AG04450 (cell line): ENCODE data around the gene NTNG2. TPM values are rescaled to one million over a fixed set of nuclear protein-coding genes. Genes with fewer than 3 reads are reported as not detected.

Source experiments
- CTCF ChIA-PET: fragments of 300-600, 350-600 bp; formaldehyde crosslinking; extraction: SDS; loops from one replicate; lab custom pipeline; 2022; ENCODE audit warnings: antibody characterized with exemption, inconsistent platforms; lab: Charles Lee
- POLR2A ChIA-PET: fragments of 350-600 bp; formaldehyde crosslinking; extraction: SDS; loops from one replicate; lab custom pipeline; 2021; ENCODE audit warnings: antibody characterized with exemption, inconsistent platforms; lab: Yijun Ruan, JAX
- DNase-seq: peaks from one replicate; pipeline ENCODE4 v3.0.0-alpha.2; 2011; ENCODE audit warnings: low read depth, low spot score
- H3K27ac ChIP-seq: one replicate; pipeline ENCODE4 v1.5.1; 2012; ENCODE audit warnings: low read depth, low read length, control low read depth
- H3K27me3 ChIP-seq: one replicate; pipeline ENCODE4 v1.6.0; 2012; ENCODE audit warnings: low read length; ENCODE audit not compliant: control insufficient read depth, insufficient read depth
- H3K4me3 ChIP-seq: 2 replicates; pipeline ENCODE4 v1.5.1; 2011; ENCODE audit warnings: mild to moderate bottlenecking, low read depth, low read length, control low read depth
- H3K9me3 ChIP-seq: 2 replicates; pipeline ENCODE4 v1.5.1; 2012; ENCODE audit warnings: low read length; ENCODE audit not compliant: control insufficient read depth, insufficient read depth
- polyA plus RNA-seq: library from polyadenylated mRNA; depleted of rRNA; stranded (reverse); fragments of >200 nt; gene quantifications from 2 replicates; pipeline ENCODE4 v1.2.3, GENCODE V29; 2011
- TF ChIP-seq, protein P1 (sequence below): IDR thresholded peaks from 2 replicates; pipeline ENCODE4 v1.5.1; 2011; ENCODE audit warnings: low read depth, low read length, control low read depth, inconsistent platforms

NTNG2 gene
- polyA plus RNA-seq, 1 experiment, result 0.93 TPM

DNA sequence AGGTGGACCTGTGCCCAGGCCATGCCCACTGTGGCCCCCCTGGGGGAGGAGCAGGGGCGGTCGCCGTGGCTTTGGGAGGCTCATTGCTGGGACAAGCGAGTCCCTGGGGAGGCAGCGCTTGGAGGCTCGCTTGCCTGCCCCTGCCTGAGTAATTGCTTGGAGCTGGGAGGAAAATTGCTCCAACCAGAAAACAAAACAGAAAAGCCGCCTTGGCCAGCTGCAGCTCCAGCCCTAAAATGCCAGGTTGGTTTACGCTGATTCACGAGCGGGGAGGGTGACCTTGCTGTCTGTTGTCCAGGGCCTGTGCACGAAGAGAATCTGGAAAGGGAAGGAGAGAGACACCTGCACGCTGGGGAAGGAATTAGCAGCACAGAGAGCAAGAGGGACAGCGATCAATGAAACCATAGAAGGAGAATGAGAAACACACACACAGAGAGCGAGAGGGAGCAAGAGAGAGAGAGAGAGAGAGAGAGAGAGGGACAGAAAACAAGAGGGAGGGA is 25.3 kb downstream of the NTNG2 start:
- CTCF ChIA-PET, result interaction anchor here (1.1 kb wide), 1 partner anchor 17 kb away, joined by 4 read pairs; no protein-coding TSS in a partner anchor
- DNase-seq, result no peak
- peaks cover 70% of the 10 kb centered on the region for H3K27me3 ChIP-seq

DNA sequence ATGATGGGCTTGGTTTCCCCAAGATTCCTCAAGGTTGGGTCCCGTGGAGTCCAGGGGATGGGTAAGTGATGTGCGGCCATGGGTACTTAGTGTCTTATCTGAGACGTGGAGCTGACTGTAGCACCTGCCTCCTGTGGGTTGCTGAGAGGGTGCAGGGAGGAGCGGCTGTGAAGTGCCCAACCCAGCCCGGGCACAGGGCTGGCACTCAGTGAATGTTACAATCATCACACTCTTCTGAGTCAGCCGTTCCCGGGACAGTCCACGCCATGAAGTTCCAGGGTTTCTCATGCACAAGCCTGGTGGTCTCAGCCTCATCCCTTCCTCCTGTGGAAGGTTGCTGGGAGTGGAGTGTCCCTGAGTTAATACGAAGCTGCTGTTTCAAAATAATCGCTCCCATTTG is 29.1 kb downstream of the NTNG2 start:
- no peak overlapping the region for H3K4me3 ChIP-seq
- H3K27ac ChIP-seq, result no peak overlapping the region
- no peaks in the 10 kb centered on the region for H3K9me3 ChIP-seq
- peaks cover 36% of the 10 kb centered on the region for H3K27me3 ChIP-seq
- DNase-seq, result no peak
- CTCF ChIA-PET, result no interaction called here
- POLR2A ChIA-PET, result no interaction called here
- TF ChIP-seq, protein P1, sequence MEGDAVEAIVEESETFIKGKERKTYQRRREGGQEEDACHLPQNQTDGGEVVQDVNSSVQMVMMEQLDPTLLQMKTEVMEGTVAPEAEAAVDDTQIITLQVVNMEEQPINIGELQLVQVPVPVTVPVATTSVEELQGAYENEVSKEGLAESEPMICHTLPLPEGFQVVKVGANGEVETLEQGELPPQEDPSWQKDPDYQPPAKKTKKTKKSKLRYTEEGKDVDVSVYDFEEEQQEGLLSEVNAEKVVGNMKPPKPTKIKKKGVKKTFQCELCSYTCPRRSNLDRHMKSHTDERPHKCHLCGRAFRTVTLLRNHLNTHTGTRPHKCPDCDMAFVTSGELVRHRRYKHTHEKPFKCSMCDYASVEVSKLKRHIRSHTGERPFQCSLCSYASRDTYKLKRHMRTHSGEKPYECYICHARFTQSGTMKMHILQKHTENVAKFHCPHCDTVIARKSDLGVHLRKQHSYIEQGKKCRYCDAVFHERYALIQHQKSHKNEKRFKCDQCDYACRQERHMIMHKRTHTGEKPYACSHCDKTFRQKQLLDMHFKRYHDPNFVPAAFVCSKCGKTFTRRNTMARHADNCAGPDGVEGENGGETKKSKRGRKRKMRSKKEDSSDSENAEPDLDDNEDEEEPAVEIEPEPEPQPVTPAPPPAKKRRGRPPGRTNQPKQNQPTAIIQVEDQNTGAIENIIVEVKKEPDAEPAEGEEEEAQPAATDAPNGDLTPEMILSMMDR, result no peak

More for the DNA sequence above, 25.3 kb downstream of the NTNG2 start:
- Histone ChIP-seq H3K27ac (no peak overlapping the region), H3K9me3 (no peaks in the 10 kb centered on the region), H3K4me3 (no peak overlapping the region)
- POLR2A ChIA-PET, result no interaction called here
- TF ChIP-seq, protein P1, result no peak

DNA sequence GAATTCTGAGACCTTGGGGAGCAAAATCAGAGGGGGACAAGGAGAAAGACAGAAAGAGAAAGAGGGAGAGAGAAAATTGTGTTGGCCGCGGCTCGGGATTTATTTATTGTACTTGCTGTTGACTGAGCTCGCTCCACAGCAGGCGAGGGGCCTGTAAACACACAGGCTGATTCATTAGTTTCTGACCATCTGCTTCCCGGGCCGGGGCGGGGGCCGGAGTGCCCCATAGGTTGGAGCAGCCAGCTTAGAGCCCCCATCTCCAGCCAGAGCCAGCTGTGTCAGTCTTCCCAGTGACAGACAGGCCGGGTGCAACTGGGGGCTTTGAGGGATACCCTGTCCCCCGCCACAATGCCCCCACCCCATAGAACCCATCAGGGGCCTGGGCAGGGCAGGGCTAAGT is 30.9 kb downstream of the NTNG2 start:
- ChIA-PET CTCF (interaction anchor here (2.0 kb wide), 1 partner anchor 23 kb away, joined by 12 read pairs; no protein-coding TSS in a partner anchor), POLR2A (no interaction called here)
- Histone ChIP-seq H3K4me3 (no peak overlapping the region), H3K27ac (no peak overlapping the region), H3K27me3 (peaks cover 21% of the 10 kb centered on the region), H3K9me3 (peaks cover 1% of the 10 kb centered on the region; the same call in 1 of the 2 replicates)
- peak; percentile 6 for DNase-seq
- TF ChIP-seq, protein P1, result no peak

DNA sequence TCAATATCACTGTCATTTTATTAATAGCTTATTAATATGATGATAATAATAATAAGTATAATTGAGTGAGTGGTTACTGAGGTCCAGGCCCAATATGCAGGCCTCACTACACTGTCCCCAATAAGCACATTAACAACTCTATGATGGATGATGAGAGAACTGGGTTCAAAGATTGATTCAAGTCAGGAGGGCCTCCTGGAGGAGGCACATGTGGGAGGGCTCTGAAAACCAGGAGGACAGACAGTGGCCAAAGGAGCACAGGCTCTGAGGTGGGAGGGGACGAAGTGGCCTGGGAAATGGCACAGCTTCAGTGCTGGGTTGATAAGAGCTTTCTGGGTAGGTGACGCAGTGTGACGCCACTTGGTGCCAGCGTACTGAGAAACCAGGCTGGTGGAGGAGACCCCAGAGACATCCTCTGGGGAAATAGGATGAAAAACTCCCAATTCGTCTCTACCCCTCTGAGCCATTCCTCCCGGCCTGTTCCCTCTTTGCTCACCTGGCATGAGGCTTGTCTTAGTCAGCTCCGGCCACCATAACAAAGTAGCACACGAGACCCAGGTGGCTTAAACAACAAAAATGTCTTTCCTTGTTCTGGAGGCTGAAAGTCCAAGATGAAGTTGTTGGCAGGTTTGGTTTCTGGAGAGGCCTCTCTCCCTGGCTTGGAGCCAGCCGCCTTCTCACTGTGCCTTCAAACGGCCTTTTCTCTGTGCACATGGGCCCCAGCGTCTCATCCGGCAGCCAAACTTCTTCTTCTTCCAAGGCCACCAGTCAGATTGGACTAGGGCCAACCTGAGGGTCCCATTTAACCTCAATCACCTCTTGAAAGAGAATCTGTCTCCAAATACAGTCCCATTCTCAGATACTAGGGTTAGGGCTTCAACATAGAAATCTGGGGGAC is 31.6 kb downstream of the NTNG2 start:
- POLR2A ChIA-PET, result no interaction called here
- H3K27me3 ChIP-seq, result peaks cover 13% of the 10 kb centered on the region
- CTCF ChIA-PET, result interaction anchor here (2.0 kb wide), 1 partner anchor 24 kb away, joined by 12 read pairs; no protein-coding TSS in a partner anchor
- TF ChIP-seq, protein P1, result no peak
- no peak for DNase-seq
- H3K9me3 ChIP-seq, result peaks cover 9% of the 10 kb centered on the region
- no peak overlapping the region for H3K27ac ChIP-seq
- no peak overlapping the region for H3K4me3 ChIP-seq

DNA sequence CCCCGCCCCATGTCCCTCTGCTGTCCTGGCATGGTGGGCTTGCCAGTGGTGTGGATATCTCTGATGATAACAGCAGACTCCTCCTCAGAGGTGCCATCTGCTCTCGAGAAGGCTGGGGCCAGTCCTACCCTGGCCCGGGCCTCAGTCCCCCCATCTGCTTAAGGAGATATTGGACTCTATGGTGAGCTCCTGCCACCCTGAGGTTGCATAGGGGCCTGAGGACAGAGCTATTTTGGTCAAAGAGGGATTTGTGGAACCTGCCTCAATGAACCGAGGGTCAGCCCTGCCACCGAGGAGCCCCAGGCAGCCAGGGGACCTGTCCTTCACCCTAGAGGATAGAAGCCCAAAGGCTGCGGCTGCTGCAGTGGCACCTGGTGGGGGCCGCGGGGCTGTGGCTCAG is 32.6 kb downstream of the NTNG2 start:
- DNase-seq, result no peak
- TF ChIP-seq, protein P1, result no peak

More for the DNA sequence above, 32.6 kb downstream of the NTNG2 start:
- Histone ChIP-seq H3K27ac (no peak overlapping the region), H3K27me3 (peaks cover 6% of the 10 kb centered on the region), H3K4me3 (no peak overlapping the region), H3K9me3 (peaks cover 14% of the 10 kb centered on the region)
- ChIA-PET POLR2A (no interaction called here), CTCF (interaction anchor here (1.0 to 1.3 kb wide), 2 partner anchors 25 to 41 kb away, joined by 3 to 4 read pairs; no protein-coding TSS in a partner anchor)
